Suppressor macrophage treated with lipopolysaccharide for 1 hour (primary cell): Measurements from ENCODE around the gene KCNA5.

ENCODE experiments used
- DNase-seq, 3 donors: peaks; one replicate each; pipeline ENCODE4 v3.0.0-alpha.2; 2020 to 2022

KCNA5 gene

DNA sequence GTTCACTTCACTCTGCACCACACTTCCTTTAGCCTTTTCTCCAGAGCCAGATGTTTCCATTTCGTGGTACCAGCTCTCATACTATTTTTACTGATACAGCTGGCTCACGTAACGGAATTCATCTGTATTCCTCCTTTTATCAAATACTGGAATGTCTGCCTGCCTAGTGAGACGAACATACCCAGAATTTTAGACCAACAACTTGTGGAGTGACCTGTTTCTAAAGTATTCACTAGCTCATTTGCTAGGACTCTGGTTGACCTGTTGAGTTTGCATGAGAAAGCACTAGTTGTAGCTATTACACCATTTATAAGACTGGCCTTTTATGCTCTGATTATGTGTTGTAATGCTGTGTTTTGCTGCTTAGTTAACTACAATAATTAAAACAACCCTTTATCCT lies 22.6 kb downstream of the KCNA5 start:
- no peak for DNase-seq

DNA sequence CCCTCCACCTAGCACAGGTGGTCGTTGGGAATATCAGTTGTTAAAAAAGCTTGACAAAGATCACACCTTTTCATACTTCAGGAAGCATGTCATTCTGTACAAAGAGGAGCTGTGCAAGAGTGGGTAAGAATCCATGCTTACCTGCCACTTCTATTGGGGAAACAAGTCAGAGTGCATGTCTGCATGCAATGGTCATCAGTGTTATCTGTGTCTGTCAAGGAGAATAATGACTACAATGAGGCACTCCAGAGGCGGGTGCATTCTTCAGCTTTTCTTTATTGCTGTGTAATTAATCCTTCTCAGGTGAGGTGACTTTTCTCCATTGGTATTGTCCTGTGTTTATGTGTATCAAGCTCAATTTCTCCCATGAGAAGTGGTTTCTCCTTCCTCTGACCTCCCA lies 24.4 kb downstream of the KCNA5 start:
- DNase-seq, result no peak

DNA sequence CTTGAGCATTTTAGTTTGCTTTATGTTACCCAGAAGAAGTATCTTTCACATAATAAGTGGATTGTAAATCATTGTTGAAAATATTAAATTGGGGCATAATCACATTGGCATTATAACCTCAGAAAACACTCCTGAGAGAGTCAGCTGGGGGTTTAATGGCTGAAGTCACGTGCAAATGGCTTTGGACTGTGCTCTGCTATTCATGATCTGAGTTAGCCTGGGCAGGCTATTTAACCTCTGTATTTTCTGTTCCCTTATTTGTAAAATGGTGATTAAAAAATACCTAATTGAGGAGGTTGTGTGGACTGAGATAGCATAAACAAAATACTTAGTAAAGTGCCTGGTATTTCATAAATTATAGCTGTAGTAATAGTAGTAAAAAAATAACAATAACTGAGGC lies 24.9 kb downstream of the KCNA5 start:
- DNase-seq, result no peak

DNA sequence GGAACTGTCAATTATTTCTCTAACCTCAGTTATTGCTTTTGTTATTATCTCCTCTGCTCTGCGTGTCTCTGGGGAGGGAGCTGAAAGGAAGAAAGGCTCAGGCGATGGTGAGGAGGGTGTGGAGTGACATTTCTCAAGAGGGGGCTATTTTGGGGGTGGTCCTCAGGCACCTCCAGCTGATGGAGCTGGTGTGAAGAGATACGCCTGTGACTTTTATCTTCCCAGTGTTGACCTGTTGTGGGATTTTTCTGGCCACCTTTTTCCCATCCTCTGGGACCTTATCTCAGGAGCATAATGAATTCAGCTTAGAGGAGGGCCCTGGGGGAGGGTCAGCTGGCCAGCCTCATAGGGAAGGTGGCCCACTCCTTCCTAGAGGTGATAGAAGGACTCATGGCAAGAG lies 26.4 kb downstream of the KCNA5 start:
- no peak for DNase-seq

DNA sequence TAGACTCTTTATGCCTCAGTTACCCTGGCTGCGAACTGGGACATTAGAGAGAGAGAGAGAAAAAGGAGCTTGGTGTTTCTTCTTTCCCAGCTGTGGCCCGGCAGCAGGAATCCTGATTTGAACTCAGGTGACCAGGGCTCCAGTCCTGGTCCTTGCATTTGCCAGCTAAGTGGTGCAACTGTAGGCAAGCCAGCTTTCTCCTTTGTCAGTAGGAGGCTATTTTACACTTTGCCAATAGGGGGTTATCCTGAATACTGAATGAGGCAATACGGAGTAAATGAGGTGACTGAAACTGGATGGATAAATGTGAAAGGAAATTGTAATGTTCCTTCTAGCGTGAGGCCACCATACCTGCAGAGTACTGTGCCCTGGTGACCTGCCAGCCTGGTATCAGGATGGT lies 27.8 kb downstream of the KCNA5 start:
- no peak for DNase-seq

DNA sequence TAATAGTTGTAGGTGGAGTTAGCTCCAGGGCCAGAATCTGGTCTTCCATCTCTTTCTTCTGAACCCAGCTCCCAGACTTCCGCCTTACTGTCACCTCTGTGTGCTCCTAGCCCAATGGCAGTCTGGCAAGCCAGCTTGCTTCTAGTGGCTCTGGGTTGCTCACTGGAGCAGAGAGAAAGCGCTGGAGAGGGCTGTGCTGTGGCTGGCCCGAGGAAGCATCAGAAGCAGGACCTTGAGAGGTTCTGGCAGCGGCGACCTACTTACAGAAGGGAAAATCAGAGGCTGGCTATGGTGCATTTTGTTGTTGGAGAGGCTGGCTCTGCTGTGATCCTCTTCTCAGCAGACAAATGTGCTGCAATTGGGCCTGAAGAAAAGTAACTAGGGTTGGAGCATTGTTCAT lies 28.6 kb downstream of the KCNA5 start:
- no peak for DNase-seq

DNA sequence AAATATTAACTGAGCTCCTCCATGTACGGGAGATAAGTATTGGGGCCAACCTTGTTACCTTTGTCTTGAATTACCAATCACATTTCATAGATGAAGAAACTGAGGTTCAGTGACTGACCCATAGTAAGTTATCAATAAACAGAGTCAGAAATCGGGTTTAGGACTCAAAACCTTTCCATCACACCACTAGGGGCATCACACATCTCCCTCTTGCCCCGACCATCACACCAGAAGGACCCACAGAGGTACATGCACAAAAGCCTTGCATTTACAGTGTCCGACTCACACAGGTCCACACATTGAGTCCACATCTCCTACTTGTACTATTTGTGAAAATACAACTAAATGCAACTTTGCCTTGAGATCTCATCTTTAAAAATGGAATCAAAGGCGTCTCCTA lies 29.4 kb downstream of the KCNA5 start:
- no peak for DNase-seq

DNA sequence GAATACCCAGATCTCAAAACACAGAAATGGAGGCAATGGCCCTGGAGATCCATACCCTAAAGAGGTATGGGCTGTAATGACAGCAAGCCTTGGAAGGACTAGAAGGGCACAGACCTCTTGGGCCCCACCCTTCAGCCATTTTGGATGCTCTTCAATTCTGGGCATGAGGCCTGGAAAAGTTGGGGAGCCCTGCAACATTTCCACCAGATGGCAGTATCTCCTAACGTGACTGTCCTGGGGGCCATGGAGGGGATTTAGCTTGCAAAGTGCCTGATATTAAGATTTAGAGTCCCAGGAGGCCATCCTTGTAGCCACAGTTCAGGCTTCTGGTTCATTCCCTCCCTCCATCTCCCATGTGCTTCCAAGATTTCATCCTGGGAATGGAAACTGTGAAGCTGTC lies 30.2 kb downstream of the KCNA5 start:
- no peak for DNase-seq

DNA sequence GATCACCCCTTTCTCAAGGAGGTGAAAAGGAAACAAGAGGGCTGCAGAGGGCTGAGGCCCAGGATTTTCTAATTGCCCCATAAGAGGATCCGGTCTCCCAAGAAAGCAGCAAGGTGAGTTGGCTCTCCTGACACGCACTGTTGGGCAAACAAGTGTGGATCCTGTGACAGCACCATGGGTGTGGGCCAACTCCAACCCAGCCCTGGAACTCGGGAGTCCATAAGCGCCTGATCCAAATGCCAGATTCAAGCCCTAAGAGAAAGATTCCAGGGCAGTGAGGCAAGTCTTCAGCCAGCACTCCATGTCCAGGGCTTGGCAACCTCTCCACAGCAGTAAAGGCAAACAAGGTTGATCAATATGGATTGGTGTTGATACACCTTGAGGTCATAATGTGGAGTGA lies 33.1 kb downstream of the KCNA5 start:
- DNase-seq, result no peak

DNA sequence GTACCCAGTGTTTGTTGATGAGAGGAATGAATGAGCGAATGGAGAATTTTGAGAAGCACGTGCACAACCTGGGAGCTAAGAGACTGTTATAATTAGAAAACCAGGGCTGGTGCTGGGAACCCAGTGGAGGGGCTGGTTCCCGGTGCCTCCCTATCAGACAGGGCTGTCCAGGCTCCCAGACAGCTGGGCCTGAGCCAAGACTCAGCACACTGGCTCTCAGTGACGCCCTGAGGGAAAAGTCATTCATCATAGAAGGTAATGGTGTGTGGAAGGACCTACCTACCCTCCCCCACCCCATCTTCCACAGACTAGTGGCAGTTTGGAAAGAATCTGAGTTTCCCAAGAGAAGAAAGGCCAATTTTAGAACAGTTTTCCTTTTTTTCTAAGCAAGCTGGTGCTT lies 34.7 kb downstream of the KCNA5 start:
- DNase-seq, result no peak

DNA sequence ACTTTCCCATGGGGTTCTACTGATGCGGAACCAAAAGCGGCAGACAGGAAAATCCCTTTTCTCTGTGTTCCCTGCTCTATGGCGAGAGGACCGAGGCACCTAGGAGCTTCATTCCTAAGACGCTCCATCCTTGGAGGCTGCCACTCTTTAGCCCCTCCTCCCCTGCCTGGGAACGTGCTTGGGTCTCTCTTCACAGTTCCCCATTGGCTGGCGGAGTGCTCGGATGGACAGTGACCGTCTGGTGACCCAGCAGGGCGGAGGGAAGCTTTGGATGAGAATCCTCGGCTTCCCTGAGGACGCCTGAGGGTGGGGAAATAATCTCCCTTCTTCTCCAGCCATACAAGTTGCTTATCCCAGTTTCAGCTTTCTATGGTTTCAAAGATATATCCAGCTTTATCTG lies 37.3 kb downstream of the KCNA5 start:
- no peak for DNase-seq

DNA sequence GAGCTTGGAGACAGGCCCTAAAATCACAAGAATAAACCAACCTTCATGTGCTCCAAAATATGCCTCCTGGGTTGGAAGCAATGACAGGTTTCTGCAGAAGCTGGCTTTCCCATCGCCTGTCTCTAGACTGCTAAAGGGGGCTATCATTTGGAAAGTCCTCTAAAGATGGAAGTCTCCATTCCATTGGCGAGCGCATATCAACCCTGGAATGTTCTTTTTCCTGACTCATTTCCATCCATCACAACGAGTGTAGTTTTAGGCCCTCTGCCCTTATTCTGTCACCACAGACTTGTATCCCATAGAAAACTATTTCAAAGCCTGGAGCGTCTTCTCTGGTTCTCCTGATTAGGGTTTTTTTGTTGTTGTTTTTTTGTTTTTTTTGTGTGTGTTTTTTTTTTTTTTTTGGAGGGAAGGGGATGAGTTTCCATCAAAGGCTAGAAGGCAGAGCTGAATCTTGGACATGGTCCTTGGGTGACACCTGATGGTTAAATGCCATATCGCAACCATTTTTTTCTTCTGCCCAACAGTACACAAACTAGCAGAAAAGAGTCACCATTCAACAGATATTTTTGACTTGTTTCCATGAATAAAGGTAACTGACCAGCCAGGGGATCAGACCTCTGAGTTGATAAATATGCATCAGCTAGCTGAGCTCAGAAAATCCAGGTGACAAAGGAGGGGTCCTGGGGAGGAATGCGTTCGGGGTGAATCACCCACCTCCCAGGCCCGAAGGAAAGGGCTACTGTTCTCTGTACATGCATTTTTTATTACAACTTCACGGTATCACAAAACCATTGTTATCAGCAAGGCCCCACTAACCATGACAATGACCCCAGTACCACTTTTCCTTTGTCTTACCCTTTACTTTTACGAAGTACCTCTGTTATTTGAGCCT lies 40.5 kb downstream of the KCNA5 start:
- DNase-seq, result peak; percentile 50 to 68 (median 54)

DNA sequence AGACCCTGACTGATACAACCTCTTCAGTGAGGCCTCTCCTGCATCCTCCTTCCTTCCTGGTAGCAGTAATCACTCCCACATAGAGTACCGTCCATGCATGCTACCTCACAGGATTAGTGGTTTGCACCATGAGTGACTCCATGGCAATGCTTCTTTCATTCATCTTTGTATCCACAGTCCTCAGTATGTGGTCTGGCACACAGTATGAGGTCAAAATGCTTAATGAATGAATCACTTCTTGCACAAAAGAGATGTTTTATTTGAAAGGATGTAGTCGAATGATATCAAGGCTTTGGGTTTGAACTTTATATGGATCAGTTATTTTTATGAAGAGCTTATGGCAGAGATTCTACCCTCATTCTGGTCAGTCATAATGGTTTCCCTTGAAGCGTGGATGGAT lies 42.2 kb downstream of the KCNA5 start:
- DNase-seq, result no peak

DNA sequence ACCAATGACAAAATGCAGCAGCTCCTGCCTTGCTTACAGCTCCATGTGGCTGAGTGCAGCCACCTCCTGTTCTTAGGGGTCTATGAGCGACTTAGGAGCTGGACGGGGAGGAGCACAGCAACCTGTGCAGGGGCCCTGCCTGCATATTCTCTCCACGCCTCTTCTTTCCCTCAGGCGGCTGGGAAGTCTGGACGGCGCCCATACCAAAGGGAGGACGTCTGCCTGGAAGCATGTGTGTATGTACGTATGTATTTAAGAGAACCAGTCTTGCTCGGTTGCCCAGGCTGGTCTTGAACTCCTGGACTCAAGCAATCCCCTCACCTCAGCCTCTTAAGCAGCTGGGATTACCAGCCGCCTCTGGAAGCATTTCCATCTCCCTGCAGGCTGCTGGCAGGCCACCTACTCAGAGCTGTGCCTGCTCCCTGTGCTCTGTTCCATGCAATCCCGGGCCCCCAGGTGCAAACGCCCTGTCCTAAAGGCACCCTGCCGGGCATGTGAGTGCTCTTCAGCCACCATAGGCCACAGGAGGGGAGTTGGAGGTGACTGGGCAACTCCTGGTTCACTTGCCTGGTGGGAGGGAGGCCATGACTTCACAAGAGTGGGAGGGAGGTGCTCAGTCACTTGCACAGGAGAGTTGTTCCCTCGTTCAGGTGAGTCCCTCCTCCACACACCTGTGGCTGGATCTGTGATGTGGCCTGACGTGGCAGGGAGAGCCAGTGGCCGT lies 44.3 kb downstream of the KCNA5 start:
- no peak for DNase-seq

DNA sequence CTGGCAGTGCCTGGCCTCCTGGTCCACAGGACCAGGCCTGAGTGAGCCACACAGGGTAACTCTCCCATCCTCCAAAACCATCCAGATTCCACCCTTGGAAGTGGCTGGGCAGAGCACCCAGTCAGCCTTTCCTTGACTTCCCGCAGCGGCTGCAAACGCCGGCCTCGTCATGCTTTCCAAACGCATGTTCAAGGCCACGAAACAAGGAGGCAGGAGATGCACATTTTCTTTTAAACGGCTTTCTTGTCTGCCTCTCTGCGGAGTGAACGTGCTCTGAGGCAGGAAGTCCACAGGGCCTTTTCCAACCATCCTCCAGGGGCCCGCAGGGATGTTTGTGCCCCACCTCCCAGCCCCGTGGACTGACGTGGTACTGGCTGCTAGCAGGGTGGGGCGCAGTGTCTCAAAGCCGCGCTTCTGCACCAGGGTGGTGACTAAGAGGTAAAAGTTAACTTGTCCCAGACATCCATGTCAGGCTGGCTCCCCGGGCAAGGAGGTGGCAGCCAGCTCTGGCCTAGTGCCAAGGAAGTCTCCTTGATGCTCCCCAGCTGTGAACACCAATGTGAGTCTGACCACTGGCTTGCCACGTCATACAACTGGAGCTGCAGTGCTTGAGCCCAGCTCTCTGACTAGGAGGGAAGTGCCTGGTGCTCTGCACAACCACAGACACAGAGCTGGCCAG lies 45.0 kb downstream of the KCNA5 start:
- no peak for DNase-seq

DNA sequence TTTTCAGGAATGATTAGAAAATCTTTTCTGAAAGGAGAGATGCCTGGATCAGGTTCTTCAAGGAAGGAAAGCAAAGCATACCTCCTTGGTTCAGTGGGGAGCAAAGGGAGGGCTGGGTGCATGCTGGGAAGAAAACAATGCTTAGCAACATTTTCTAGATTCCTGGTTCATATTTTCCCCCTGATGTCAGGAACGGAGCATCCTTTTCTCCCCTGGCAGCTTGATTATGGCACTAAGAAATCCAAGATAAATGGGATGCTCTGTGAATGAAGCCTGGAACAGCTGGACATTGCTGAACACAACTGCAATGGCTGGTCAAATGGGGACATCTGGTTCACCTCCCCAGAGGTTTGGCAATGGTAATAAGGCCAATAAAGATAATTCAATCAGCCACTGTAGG lies 50.9 kb downstream of the KCNA5 start:
- no peak for DNase-seq

DNA sequence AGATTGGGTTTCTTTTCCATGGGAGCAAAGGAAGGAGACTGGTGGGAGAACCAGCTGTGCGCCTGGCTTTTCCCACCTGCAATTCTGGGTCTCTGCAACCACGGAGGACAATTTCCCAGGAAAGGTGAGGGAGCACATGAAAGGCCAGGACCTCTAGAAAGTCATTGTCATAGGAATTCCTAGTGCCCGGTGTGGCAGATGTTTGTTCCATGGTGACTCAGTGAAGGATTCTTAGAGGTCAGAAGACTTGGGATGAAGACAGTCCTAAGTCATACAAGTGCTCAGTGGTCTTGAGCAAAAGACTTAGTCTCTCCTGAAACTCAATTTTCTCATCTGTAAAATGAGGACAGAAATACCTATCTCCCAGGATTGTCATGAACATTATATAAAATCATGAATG lies 51.3 kb downstream of the KCNA5 start:
- no peak for DNase-seq
